GM18951 (cell line): Measurements from ENCODE around the gene KCMF1.
A peak's percentile ranks its signal among the peaks of the same experiment; 100 is the strongest.

ENCODE experiments used
- POLR2A ChIP-seq: IDR thresholded peaks from 4 replicates; pipeline ENCODE4 v1.6.1; 2011; ENCODE audit warnings: mild to moderate bottlenecking; ENCODE audit not compliant: insufficient read length, insufficient read depth; ENCODE audit errors: extremely low read depth
- in situ Hi-C: fragments of 300-500 bp; cut with MboI; formaldehyde crosslinking; loops from one replicate; pipeline ENCODE4 v1.12.0; 2022; ENCODE audit warnings: low sequenced_read_pairs, mixed read lengths, inconsistent platforms; ENCODE audit not compliant: unreplicated experiment

Gene KCMF1

GRCh38 chr2:84970868-84971509 is at the start of gene KCMF1:
KCMF1 (plus strand) TSS chr2:84971161; CDS start chr2:84971452, 291 bp downstream.
- peak; percentile 64 for TF ChIP-seq POLR2A

DNA sequence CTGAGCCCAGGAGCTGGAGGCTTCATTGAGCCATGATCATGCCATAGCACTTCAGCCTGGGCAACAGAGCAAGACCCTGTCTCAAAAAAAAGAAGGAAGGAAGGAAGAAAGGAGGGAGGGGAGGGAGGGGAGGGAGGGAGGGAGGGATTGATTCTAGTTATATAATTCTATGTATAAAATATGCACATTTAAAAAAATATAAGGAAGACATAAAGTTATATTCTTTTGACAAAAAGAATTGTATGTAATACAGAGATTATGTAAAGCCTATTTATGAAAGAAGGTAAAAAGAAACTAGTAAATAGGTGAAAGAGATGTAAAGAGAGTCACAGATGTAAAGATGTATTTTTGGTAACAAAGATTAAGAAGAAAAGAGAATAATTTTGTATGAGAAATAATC is 48.0 kb upstream of the KCMF1 start:
- TF ChIP-seq POLR2A: no peak
- in situ Hi-C loops: loop anchor here (25.0 kb wide), 1 partner anchor 364 kb away; no protein-coding TSS in a partner anchor

More at GRCh38 chr2:84970868-84971509, at the start of gene KCMF1:
- in situ Hi-C loops: no loop called here

- in situ Hi-C loops: loop anchor here (25.0 kb wide), 1 partner anchor 363 kb away; no protein-coding TSS in a partner anchor
- TF ChIP-seq POLR2A: peak; percentile 19
Measured at GRCh38 chr2:84924173-84925106, 46.5 kb upstream of the KCMF1 start.

DNA sequence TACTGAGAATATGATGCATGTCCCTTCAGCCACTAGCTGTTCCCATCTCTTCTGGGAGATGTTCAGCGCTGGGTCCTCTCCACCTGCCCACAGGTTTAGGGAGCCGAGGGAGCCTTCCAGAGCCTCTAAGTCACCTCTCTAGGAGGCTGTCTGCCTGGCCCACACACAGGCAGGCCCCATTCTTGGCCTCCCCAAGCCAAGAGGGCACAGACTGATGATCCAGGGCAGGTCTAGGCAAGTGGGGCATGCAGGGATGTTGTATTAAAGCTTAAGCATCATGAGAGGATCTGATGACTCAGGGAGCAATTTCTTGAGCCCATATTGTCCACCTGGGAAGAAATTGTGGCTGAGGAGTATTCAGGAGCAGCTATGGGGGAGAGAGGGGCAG is 45.6 kb upstream of the KCMF1 start:
- TF ChIP-seq POLR2A: no peak
- in situ Hi-C loops: no loop called here

DNA sequence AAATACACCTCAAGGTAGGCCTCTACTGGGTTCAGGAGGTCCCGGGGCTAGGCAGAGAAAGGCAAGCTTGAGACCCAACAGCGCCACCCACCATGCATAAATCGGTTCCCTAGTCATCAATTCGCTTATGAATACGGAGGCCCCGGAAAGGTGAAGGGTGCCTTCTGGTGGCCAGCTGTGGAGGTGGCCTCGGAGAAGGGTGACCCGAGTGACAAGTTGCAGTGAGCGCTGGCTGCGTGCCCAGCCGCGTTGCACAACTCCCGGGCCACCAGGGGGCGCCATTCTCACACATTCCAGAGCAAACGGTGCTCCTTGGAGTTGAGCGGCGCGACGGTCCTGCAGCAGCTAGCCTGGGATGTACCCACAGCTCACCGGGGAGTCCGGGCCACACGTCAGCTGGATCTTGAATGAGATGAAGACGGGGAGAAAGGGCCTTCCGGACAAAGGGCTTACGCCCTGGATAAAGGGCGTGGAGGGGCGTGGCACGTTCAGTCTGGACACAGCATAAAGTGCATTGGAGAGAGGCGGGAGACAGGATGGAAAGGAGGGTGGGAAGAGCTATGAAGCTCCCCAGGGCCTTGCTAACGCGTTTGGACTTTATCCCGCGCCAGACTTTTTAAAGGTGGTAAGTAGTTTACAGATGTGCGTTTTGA is 45.1 kb upstream of the KCMF1 start:
- TF ChIP-seq POLR2A: peak; percentile 42
- in situ Hi-C loops: no loop called here

GRCh38 chr2:84927275-84927627 is 43.7 kb upstream of the KCMF1 start:
- no peak for TF ChIP-seq POLR2A
- in situ Hi-C loops: no loop called here

DNA sequence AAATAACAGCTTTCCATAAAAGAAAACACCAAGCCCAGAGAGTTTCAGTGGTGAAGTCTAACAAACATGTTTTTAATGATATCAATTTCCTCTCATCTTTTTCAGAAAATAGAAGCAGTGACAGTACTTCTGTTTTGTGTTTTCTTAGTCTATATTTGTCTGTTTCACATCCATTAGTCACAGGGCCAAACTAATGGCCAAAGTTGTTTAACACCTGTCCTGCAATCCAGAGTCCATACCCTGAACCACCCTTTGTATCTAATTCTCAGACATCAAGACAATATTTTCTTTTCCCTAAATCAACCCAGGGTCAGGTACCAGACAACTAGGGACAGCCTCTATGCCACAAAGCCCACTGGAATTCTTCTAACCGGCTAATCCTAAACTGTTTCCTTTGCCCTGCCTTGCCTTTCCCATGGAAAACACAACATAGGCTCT is 39.6 kb upstream of the KCMF1 start:
- TF ChIP-seq POLR2A: no peak
- in situ Hi-C loops: loop anchor here (10.0 kb wide), 1 partner anchor 73 kb away; no protein-coding TSS in a partner anchor

DNA sequence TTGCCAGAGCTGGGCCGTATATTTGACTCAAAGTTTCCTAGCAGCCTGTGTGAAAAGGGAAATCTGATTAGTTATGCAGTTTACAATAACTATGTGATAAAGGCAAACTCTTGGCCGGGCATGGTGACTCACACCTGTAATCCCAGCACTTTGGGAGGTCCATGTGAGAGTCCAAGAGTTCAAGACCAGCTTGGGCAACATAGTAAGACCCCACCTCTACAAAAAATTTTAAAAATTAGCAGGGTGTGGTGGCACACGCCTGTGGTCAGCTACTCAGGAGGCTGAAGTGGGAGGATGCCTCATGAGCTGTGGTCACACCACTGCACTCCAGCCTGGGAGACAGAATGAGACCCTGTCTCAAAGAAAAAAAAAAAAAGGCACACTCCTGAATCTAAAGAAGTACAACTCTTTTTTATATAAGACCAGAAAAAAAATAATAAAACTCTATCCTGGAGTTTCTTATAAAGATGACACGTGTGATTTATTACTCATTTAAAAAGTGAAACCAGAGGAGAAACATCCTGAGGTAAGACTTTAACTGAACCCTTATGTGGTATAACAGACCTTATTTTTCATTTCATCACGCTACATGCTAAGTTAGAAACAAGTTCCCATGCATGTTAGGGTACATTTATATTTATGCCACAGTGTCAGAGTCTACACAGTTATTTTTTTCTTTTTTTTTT is 32.6 kb upstream of the KCMF1 start:
- in situ Hi-C loops: loop anchor here (10.0 kb wide), 1 partner anchor 66 kb away; no protein-coding TSS in a partner anchor
- TF ChIP-seq POLR2A: no peak

DNA sequence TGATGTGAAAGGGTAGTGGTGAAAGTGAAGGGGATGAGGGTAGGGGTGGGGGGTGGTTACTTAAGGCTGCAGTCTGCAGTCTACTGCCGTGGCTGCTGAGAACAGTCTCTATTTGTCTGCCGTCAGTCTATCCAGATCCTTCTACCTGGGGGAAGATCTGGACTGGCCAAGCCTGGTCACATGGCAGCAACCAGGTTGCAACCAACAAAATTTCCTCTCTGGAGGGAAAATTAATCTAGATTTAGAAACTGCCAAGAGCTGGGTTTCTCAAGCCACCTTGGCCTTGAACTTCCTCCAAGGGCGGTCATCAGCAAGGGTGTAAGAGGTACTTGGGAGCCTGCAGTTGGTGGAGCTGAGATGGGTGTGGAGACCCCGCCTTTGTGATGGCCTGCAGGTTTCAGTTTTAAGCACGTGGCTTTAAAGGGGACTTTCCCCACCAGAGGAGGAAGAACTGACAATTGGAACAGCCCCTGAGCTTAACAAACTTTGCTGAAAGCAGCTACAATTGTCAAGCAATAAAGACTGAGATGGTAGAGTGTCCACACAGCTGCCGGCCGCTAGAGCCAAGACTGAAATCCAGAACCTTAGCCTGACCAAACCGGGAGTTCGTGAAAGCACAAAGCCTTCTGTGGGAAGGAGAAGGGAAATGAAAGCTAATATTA is 31.4 kb upstream of the KCMF1 start:
- TF ChIP-seq POLR2A: peak; percentile 49
- in situ Hi-C loops: loop anchor here (10.0 kb wide), 1 partner anchor 65 kb away; no protein-coding TSS in a partner anchor

DNA sequence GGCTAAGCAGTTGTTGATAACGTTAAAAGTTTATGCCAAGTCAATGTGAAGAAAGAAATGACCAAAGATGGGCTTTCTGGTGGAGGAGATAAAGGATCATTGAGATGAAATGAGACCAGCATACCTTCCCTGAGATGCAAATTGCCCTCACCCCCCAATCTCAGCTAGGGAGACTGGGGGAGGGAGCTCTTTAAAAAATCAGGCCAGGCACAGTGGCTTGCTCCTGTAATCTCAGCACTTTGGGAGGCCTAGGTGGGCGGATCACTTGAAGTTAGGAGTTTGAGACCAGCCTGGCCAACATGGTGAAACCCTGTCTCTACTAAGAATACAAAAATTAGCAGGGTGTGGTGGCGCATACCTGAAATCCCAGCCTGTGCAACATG is 30.9 kb upstream of the KCMF1 start:
- no peak for TF ChIP-seq POLR2A
- in situ Hi-C loops: no loop called here

- TF ChIP-seq POLR2A: no peak
- in situ Hi-C loops: no loop called here
Measured at GRCh38 chr2:84940831-84941412, 30.0 kb upstream of the KCMF1 start.

DNA sequence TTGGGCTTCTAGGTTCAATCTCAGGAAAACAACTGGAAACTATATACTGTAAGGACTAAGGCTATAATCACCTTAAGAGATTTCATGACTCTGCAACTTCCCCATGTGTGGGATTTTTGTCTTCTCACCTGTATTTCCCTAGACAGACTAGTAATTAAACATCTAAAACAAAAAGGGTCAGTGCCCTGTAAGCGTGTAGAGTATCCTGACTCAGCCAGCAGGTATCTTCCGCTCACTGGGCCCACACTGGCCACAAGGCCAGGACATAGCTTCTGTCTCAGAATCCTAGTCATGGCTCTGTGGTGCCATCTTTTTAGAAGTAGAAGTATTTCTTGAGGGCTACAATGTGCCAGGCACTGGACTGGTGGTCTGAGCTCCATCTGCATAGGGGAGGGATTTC is 28.8 kb upstream of the KCMF1 start:
- no peak for TF ChIP-seq POLR2A
- in situ Hi-C loops: no loop called here

GRCh38 chr2:84942964-84943421 is 28.0 kb upstream of the KCMF1 start:
- in situ Hi-C loops: no loop called here
- TF ChIP-seq POLR2A: no peak
